GM23338 (cell line): Measurements from ENCODE around the gene FMC1. TPM values are rescaled to one million over a fixed set of nuclear protein-coding genes. Genes with fewer than 3 reads are reported as not detected.
A peak's percentile ranks its signal among the peaks of the same experiment; 100 is the strongest.

Experiments used
- ATAC-seq: fragments of 200-7000 bp; cut with Tn5 transposase; 3 replicates; pipeline ENCODE4 v1.9.1; 2020
- DNase-seq: peaks from one replicate; pipeline ENCODE4 v3.0.0-alpha.2; 2015; ENCODE audit warnings: low spot score
- H2AFZ ChIP-seq: fragments of 200-600 bp; sonication (generic); 2 replicates; pipeline ENCODE4 v1.8.0; 2016; ENCODE audit warnings: antibody characterized with exemption, mild to moderate bottlenecking, moderate library complexity
- H3F3A ChIP-seq: fragments of 200-600 bp; sonication (generic); replicated peaks from 2 replicates; pipeline ENCODE4 v1.8.0; 2017; ENCODE audit warnings: antibody characterized with exemption, mixed run types, low read depth
- H3K27ac ChIP-seq: fragments of 200-600 bp; sonication (generic); 2 replicates; pipeline ENCODE4 v1.6.1; 2016; ENCODE audit warnings: low read depth
- H3K27me3 ChIP-seq: fragments of 200-600 bp; sonication (generic); 2 replicates; pipeline ENCODE4 v1.8.0; 2016; ENCODE audit warnings: mild to moderate bottlenecking, mixed run types, moderate library complexity; ENCODE audit not compliant: insufficient read depth
- H3K36me3 ChIP-seq: fragments of 200-600 bp; sonication (generic); 2 replicates; pipeline ENCODE4 v1.8.0; 2016; ENCODE audit warnings: mild to moderate bottlenecking; ENCODE audit not compliant: insufficient read depth
- H3K4me1 ChIP-seq: fragments of 200-600 bp; sonication (generic); 2 replicates; pipeline ENCODE4 v1.8.0; 2016; ENCODE audit warnings: mild to moderate bottlenecking, moderate library complexity; ENCODE audit not compliant: insufficient read depth
- H3K4me2 ChIP-seq: fragments of 200-600 bp; sonication (generic); 2 replicates; pipeline ENCODE4 v1.7.1; 2017; ENCODE audit warnings: mixed run types
- H3K4me3 ChIP-seq: fragments of 200-600 bp; sonication (generic); 2 replicates; pipeline ENCODE4 v1.6.1; 2016; ENCODE audit warnings: mixed run types
- H3K79me2 ChIP-seq: fragments of 200-600 bp; sonication (generic); replicated peaks from 2 replicates; pipeline ENCODE4 v1.8.0; 2017; ENCODE audit warnings: mild to moderate bottlenecking; ENCODE audit not compliant: insufficient read depth
- H3K9me2 ChIP-seq: fragments of 200-600 bp; sonication (generic); 2 replicates; pipeline ENCODE4 v1.8.0; 2017; ENCODE audit not compliant: insufficient read depth
- H4K20me1 ChIP-seq: fragments of 200-600 bp; sonication (generic); replicated peaks from 2 replicates; pipeline ENCODE4 v1.8.0; 2017; ENCODE audit warnings: mild to moderate bottlenecking; ENCODE audit not compliant: insufficient read depth
- H3K27ac Mint-ChIP-seq: 2 replicates; pipeline ENCODE4 v1.8.0; 2020; ENCODE audit warnings: inconsistent platforms, mild to moderate bottlenecking, moderate library complexity, mixed read lengths
- H3K27me3 Mint-ChIP-seq: 3 replicates; pipeline ENCODE4 v1.8.0; 2022; ENCODE audit warnings: low read depth, mild to moderate bottlenecking, moderate library complexity, mixed read lengths, inconsistent platforms; ENCODE audit not compliant: insufficient read depth, poor library complexity
- H3K36me3 Mint-ChIP-seq: 3 replicates; pipeline ENCODE4 v1.8.0; 2021; ENCODE audit warnings: low read depth, mild to moderate bottlenecking, inconsistent platforms, moderate library complexity, mixed read lengths
- H3K4me1 Mint-ChIP-seq: 3 replicates; pipeline ENCODE4 v1.8.0; 2020; ENCODE audit warnings: mild to moderate bottlenecking, inconsistent platforms, mixed read lengths
- H3K4me3 Mint-ChIP-seq: 3 replicates; pipeline ENCODE4 v1.8.0; 2021; ENCODE audit warnings: moderate library complexity, mild to moderate bottlenecking, inconsistent platforms, mixed read lengths
- H3K9me3 Mint-ChIP-seq: 3 replicates; pipeline ENCODE4 v1.8.0; 2020; ENCODE audit warnings: moderate library complexity, mild to moderate bottlenecking, inconsistent platforms, mixed read lengths
- CREB1 ChIP-seq: fragments of 250-450 bp; sonication (Bioruptor Pico); IDR thresholded peaks from 2 replicates; pipeline ENCODE4 v1.5.0; 2020; ENCODE audit warnings: low read depth, mild to moderate bottlenecking, moderate library complexity
- EZH2 ChIP-seq: fragments of 200-600 bp; sonication (generic); IDR thresholded peaks from one replicate; pipeline ENCODE4 v1.8.0; 2017; ENCODE audit warnings: antibody characterized with exemption, mild to moderate bottlenecking, low read depth; ENCODE audit not compliant: unreplicated experiment
- EZH2phosphoT487 ChIP-seq: fragments of 200-600 bp; sonication (generic); IDR thresholded peaks from one replicate; pipeline ENCODE4 v1.8.1; 2018; ENCODE audit warnings: antibody characterized with exemption; ENCODE audit not compliant: unreplicated experiment
- JUNB ChIP-seq: IDR thresholded peaks from one replicate; pipeline ENCODE4 v1.6.1; 2016; ENCODE audit warnings: antibody characterized with exemption; ENCODE audit not compliant: unreplicated experiment
- NANOG ChIP-seq: IDR thresholded peaks from 2 replicates; pipeline ENCODE4 v1.6.1; 2016; ENCODE audit warnings: antibody characterized with exemption, borderline replicate concordance
- POLR2AphosphoS5 ChIP-seq: IDR thresholded peaks from 2 replicates; pipeline ENCODE4 v1.6.1; 2016; ENCODE audit warnings: antibody characterized with exemption, low read depth
- STAT1 ChIP-seq: IDR thresholded peaks from one replicate; pipeline ENCODE4 v1.6.1; 2016; ENCODE audit warnings: antibody characterized with exemption; ENCODE audit not compliant: unreplicated experiment
- ZNF114 ChIP-seq: fragments of 250-450 bp; sonication (Bioruptor Pico); IDR thresholded peaks from 2 replicates; pipeline ENCODE4 v1.5.0; 2020; ENCODE audit warnings: mild to moderate bottlenecking, moderate library complexity
- ZNF331 ChIP-seq: fragments of 250-450 bp; sonication (Bioruptor Pico); IDR thresholded peaks from 2 replicates; pipeline ENCODE4 v1.5.0; 2020; ENCODE audit warnings: low read depth, mild to moderate bottlenecking, moderate library complexity
- polyA plus RNA-seq: library from polyadenylated mRNA; unstranded; fragments of >200 nt; fragmentation: Nextera tagmentation; extraction: Ambion mirVana; gene quantifications from 2 replicates; pipeline ENCODE4 v1.2.1, GENCODE V29; 2016
- total RNA-seq: library from RNA; depleted of rRNA; stranded (reverse); fragments of >200 nt; shearing (Covaris generic); gene quantifications from 2 replicates; pipeline ENCODE4 v1.2.3, GENCODE V29; 2014
- TF ChIP-seq, protein P1 (sequence below): IDR thresholded peaks from 2 replicates; pipeline ENCODE4 v1.6.1; 2016; ENCODE audit warnings: antibody characterized with exemption
- TF ChIP-seq, protein P2 (sequence below): IDR thresholded peaks from one replicate; pipeline ENCODE4 v1.6.1; 2018; ENCODE audit warnings: antibody characterized with exemption; ENCODE audit not compliant: unreplicated experiment
- TF ChIP-seq, protein P3 (sequence below): fragments of 250-450 bp; sonication (Bioruptor Pico); IDR thresholded peaks from 2 replicates; pipeline ENCODE4 v1.5.0; 2020; ENCODE audit warnings: mild to moderate bottlenecking, moderate library complexity
- TF ChIP-seq, protein P4 (sequence below), 2 experiments: fragments of 200-600 bp in 1 of 2; sonication (generic) in 1 of 2; conservative IDR thresholded peaks; 2 replicates each; pipeline versions ENCODE4 v1.5.1 to v1.6.1; 2016 to 2017; ENCODE audit warnings: antibody characterized with exemption in 2 of 2, low read depth in 2 of 2, mild to moderate bottlenecking in 2 of 2, moderate library complexity in 1 of 2

FMC1 gene
- total and polyA plus RNA-seq, 2 experiments from 2014 or later, result 4.8 to 70.5 TPM

DNA sequence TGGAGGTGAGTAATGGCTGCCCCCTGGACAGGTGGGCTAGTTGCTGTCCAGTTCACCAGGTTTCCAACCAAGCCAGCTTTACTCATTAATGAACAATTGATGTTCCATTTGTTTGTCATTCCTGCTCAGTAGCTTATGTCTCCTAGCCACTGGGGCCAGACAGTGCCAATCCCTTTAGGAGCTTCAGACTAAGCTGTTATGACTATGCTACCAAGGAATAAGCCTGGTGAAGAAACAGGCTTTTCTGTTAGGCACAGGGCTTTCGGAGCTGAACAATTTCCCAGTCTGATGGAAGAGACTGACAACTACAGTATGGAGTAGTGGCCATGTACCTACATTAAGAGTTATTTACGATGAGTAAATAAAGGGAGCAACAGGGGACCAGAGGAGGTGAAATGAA, 2.1 kb upstream of the FMC1 start:
- no peak overlapping the region for H3K4me2 ChIP-seq
- Mint-ChIP-seq H3K27me3 (peaks cover 17% of the 10 kb centered on the region), H3K4me1 (peaks cover 4% of the 10 kb centered on the region; the same call in 2 of the 3 replicates), H3K9me3 (peaks cover 19% of the 10 kb centered on the region), H3K36me3 (peaks cover 12% of the 10 kb centered on the region), H3K27ac (0 out of 2 replicates have a peak overlapping the region, but pooled peaks have one; percentile 60), H3K4me3 (peak overlapping the region; percentile 95)
- TF ChIP-seq, protein P1, sequence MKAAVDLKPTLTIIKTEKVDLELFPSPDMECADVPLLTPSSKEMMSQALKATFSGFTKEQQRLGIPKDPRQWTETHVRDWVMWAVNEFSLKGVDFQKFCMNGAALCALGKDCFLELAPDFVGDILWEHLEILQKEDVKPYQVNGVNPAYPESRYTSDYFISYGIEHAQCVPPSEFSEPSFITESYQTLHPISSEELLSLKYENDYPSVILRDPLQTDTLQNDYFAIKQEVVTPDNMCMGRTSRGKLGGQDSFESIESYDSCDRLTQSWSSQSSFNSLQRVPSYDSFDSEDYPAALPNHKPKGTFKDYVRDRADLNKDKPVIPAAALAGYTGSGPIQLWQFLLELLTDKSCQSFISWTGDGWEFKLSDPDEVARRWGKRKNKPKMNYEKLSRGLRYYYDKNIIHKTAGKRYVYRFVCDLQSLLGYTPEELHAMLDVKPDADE, result no peak
- TF ChIP-seq JUNB (no peak), EZH2 (no peak), POLR2AphosphoS5 (no peak), STAT1 (no peak), ZNF331 (no peak), CREB1 (CRISPR knock-in tag) (no peak), NANOG (no peak), EZH2phosphoT487 (no peak), ZNF114 (CRISPR knock-in tag) (no peak)
- TF ChIP-seq, protein P2, sequence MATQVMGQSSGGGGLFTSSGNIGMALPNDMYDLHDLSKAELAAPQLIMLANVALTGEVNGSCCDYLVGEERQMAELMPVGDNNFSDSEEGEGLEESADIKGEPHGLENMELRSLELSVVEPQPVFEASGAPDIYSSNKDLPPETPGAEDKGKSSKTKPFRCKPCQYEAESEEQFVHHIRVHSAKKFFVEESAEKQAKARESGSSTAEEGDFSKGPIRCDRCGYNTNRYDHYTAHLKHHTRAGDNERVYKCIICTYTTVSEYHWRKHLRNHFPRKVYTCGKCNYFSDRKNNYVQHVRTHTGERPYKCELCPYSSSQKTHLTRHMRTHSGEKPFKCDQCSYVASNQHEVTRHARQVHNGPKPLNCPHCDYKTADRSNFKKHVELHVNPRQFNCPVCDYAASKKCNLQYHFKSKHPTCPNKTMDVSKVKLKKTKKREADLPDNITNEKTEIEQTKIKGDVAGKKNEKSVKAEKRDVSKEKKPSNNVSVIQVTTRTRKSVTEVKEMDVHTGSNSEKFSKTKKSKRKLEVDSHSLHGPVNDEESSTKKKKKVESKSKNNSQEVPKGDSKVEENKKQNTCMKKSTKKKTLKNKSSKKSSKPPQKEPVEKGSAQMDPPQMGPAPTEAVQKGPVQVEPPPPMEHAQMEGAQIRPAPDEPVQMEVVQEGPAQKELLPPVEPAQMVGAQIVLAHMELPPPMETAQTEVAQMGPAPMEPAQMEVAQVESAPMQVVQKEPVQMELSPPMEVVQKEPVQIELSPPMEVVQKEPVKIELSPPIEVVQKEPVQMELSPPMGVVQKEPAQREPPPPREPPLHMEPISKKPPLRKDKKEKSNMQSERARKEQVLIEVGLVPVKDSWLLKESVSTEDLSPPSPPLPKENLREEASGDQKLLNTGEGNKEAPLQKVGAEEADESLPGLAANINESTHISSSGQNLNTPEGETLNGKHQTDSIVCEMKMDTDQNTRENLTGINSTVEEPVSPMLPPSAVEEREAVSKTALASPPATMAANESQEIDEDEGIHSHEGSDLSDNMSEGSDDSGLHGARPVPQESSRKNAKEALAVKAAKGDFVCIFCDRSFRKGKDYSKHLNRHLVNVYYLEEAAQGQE, result no peak
- TF ChIP-seq, protein P3, sequence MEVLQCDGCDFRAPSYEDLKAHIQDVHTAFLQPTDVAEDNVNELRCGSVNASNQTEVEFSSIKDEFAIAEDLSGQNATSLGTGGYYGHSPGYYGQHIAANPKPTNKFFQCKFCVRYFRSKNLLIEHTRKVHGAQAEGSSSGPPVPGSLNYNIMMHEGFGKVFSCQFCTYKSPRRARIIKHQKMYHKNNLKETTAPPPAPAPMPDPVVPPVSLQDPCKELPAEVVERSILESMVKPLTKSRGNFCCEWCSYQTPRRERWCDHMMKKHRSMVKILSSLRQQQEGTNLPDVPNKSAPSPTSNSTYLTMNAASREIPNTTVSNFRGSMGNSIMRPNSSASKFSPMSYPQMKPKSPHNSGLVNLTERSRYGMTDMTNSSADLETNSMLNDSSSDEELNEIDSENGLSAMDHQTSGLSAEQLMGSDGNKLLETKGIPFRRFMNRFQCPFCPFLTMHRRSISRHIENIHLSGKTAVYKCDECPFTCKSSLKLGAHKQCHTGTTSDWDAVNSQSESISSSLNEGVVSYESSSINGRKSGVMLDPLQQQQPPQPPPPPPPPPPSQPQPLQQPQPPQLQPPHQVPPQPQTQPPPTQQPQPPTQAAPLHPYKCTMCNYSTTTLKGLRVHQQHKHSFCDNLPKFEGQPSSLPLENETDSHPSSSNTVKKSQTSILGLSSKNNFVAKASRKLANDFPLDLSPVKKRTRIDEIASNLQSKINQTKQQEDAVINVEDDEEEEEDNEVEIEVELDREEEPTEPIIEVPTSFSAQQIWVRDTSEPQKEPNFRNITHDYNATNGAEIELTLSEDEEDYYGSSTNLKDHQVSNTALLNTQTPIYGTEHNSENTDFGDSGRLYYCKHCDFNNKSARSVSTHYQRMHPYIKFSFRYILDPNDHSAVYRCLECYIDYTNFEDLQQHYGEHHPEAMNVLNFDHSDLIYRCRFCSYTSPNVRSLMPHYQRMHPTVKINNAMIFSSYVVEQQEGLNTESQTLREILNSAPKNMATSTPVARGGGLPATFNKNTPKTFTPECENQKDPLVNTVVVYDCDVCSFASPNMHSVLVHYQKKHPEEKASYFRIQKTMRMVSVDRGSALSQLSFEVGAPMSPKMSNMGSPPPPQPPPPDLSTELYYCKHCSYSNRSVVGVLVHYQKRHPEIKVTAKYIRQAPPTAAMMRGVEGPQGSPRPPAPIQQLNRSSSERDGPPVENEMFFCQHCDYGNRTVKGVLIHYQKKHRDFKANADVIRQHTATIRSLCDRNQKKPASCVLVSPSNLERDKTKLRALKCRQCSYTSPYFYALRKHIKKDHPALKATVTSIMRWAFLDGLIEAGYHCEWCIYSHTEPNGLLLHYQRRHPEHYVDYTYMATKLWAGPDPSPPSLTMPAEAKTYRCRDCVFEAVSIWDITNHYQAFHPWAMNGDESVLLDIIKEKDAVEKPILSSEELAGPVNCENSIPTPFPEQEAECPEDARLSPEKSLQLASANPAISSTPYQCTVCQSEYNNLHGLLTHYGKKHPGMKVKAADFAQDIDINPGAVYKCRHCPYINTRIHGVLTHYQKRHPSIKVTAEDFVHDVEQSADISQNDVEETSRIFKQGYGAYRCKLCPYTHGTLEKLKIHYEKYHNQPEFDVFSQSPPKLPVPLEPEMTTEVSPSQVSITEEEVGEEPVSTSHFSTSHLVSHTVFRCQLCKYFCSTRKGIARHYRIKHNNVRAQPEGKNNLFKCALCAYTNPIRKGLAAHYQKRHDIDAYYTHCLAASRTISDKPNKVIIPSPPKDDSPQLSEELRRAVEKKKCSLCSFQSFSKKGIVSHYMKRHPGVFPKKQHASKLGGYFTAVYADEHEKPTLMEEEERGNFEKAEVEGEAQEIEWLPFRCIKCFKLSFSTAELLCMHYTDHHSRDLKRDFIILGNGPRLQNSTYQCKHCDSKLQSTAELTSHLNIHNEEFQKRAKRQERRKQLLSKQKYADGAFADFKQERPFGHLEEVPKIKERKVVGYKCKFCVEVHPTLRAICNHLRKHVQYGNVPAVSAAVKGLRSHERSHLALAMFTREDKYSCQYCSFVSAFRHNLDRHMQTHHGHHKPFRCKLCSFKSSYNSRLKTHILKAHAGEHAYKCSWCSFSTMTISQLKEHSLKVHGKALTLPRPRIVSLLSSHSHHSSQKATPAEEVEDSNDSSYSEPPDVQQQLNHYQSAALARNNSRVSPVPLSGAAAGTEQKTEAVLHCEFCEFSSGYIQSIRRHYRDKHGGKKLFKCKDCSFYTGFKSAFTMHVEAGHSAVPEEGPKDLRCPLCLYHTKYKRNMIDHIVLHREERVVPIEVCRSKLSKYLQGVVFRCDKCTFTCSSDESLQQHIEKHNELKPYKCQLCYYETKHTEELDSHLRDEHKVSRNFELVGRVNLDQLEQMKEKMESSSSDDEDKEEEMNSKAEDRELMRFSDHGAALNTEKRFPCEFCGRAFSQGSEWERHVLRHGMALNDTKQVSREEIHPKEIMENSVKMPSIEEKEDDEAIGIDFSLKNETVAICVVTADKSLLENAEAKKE, result no peak
- TF ChIP-seq, protein P4, sequence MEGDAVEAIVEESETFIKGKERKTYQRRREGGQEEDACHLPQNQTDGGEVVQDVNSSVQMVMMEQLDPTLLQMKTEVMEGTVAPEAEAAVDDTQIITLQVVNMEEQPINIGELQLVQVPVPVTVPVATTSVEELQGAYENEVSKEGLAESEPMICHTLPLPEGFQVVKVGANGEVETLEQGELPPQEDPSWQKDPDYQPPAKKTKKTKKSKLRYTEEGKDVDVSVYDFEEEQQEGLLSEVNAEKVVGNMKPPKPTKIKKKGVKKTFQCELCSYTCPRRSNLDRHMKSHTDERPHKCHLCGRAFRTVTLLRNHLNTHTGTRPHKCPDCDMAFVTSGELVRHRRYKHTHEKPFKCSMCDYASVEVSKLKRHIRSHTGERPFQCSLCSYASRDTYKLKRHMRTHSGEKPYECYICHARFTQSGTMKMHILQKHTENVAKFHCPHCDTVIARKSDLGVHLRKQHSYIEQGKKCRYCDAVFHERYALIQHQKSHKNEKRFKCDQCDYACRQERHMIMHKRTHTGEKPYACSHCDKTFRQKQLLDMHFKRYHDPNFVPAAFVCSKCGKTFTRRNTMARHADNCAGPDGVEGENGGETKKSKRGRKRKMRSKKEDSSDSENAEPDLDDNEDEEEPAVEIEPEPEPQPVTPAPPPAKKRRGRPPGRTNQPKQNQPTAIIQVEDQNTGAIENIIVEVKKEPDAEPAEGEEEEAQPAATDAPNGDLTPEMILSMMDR (conservative IDR thresholded peaks at IDR 0.05; ENCODE audit: low read depth in 2 of 2), result no peak
- no peaks in the 10 kb centered on the region for H3K27me3 ChIP-seq
- H3K4me3 ChIP-seq, result no peak overlapping the region
- DNase-seq (no peak), ATAC-seq (no peak)
- no peak overlapping the region for H3K27ac ChIP-seq
- no peaks in the 10 kb centered on the region; the same call in 1 of the 2 replicates for H3K9me2 ChIP-seq
- H3K4me1 ChIP-seq, result 0 out of 2 replicates have a peak, but pooled peaks cover 3% of the 10 kb centered on the region
- no peak overlapping the region for H2AFZ ChIP-seq
- peaks cover 17% of the 10 kb centered on the region; the same call in 1 of the 2 replicates for H3F3A ChIP-seq
- H4K20me1 ChIP-seq, result no peaks in the 10 kb centered on the region
- H3K36me3 ChIP-seq, result no peaks in the 10 kb centered on the region
- peaks cover 21% of the 10 kb centered on the region for H3K79me2 ChIP-seq
